ENCODE data around the gene ADPRHL1.

DNA sequence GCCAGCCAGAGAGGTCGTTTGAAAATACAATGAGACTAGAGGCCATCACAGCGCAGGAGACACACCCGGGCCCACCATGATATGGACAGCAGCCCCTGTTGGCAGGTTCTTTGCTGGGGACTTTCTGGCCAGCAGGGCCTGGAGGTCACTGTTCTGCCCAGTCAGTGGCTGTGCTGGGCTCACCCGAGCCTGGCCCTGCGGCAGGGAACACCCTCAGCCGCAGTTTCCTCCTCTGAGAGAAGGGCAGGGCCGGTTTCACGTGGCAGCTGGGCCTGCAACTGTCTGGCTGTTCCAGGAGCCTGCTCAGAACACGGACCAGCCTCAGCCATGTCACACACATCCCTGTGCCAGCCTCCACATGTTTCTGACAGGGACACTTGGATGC, 39.4 kb downstream of the ADPRHL1 start:
- TF ChIP-seq CTCF (optimal IDR thresholded peaks at IDR 0.05 in 1 of 3, IDR thresholded peaks at IDR 0.05 in 1 of 3, conservative IDR thresholded peaks at IDR 0.05 in 1 of 3; ENCODE audit: extremely low read depth in 1 of 3, insufficient read depth in 2 of 3, low read length in 3 of 3): no peak
- no peak for TF ChIP-seq EZH2 (IDR thresholded peaks at IDR 0.05; ENCODE audit: low read length)

Measured in keratinocyte (primary cell).